ENCODE results near the gene F8. TPM values are rescaled to one million over a fixed set of nuclear protein-coding genes. Genes with fewer than 3 reads are reported as not detected.
"Not testable (repeated sequence)": the region's sequence is repeated elsewhere in the genome, so short reads cannot be mapped to it uniquely, and the experiment has no call there.

F8 gene
- total RNA-seq, 2 donors from 2014 or later, result 2.2 to 5.6 TPM

- not testable (repeated sequence) for H3K36me3 Mint-ChIP-seq (ENCODE audit: low read depth); DNase-seq; H3K4me3 Mint-ChIP-seq; H3K27me3 Mint-ChIP-seq; H3K9me3 ChIP-seq (ENCODE audit: control insufficient read depth, low read length, poor library complexity, severe bottlenecking); H3K27ac Mint-ChIP-seq; ATAC-seq; H3K4me1 Mint-ChIP-seq
Measured at GRCh38 chrX:154868522-154868921, 154.0 kb downstream of the F8 start.

- H3K4me3 Mint-ChIP-seq, result no peak overlapping the region
- no peaks in the 10 kb centered on the region for H3K9me3 ChIP-seq (ENCODE audit: control insufficient read depth, low read length, poor library complexity, severe bottlenecking)
- H3K27me3 Mint-ChIP-seq, result no peaks in the 10 kb centered on the region
- no peaks in the 10 kb centered on the region for H3K36me3 Mint-ChIP-seq (ENCODE audit: low read depth)
- ATAC-seq (no peak), DNase-seq (no peak)
- no peaks in the 10 kb centered on the region for H3K4me1 Mint-ChIP-seq
- H3K27ac Mint-ChIP-seq, result no peak overlapping the region
Measured at GRCh38 chrX:154855256-154855655, 167.3 kb downstream of the F8 start.

GRCh38 chrX:154850957-154851611 is 171.4 kb downstream of the F8 start:
- no peaks in the 10 kb centered on the region for H3K9me3 ChIP-seq (ENCODE audit: control insufficient read depth, low read length, poor library complexity, severe bottlenecking)
- no peaks in the 10 kb centered on the region for H3K27me3 Mint-ChIP-seq
- no peaks in the 10 kb centered on the region for H3K36me3 Mint-ChIP-seq (ENCODE audit: low read depth)
- no peak for DNase-seq
- no peaks in the 10 kb centered on the region for H3K4me1 Mint-ChIP-seq
- H3K27ac Mint-ChIP-seq, result no peak overlapping the region
- no peak overlapping the region for H3K4me3 Mint-ChIP-seq
- ATAC-seq, result no peak

- DNase-seq, result no peak
- no peaks in the 10 kb centered on the region for H3K4me1 Mint-ChIP-seq
- H3K27ac Mint-ChIP-seq, result no peak overlapping the region
- H3K27me3 Mint-ChIP-seq, result no peaks in the 10 kb centered on the region
- H3K9me3 ChIP-seq (ENCODE audit: control insufficient read depth, low read length, poor library complexity, severe bottlenecking), result no peaks in the 10 kb centered on the region
- no peaks in the 10 kb centered on the region for H3K36me3 Mint-ChIP-seq (ENCODE audit: low read depth)
- no peak overlapping the region for H3K4me3 Mint-ChIP-seq
- ATAC-seq, result peak; percentile 48
Measured at GRCh38 chrX:154840856-154841255, 181.7 kb downstream of the F8 start.

GRCh38 chrX:154836163-154836562 is 186.4 kb downstream of the F8 start:
- Mint-ChIP-seq H3K4me3 (no peak overlapping the region), H3K36me3 (ENCODE audit: low read depth) (no peaks in the 10 kb centered on the region), H3K4me1 (no peaks in the 10 kb centered on the region), H3K27ac (no peak overlapping the region), H3K27me3 (no peaks in the 10 kb centered on the region)
- ATAC-seq (no peak), DNase-seq (no peak)
- H3K9me3 ChIP-seq (ENCODE audit: control insufficient read depth, low read length, poor library complexity, severe bottlenecking), result no peaks in the 10 kb centered on the region

GRCh38 chrX:154834562-154834961 is 188.0 kb downstream of the F8 start, which contains the start of gene SMIM9:
Gene SMIM9, minus strand, starts transcription at chrX:154834662. Its CDS starts 3,806 bp downstream, at chrX:154830856.
- Mint-ChIP-seq H3K27ac (no peak within 1 kb of the TSS), H3K4me3 (no peak within 1 kb of the TSS), H3K4me1 (peaks cover 7% of the 10 kb centered on the region), H3K27me3 (no peaks in the 10 kb centered on the region), H3K36me3 (ENCODE audit: low read depth) (no peaks in the 10 kb centered on the region)
- H3K9me3 ChIP-seq (ENCODE audit: control insufficient read depth, low read length, poor library complexity, severe bottlenecking), result no peaks in the 10 kb centered on the region
- DNase-seq, result no peak
- no peak for ATAC-seq

- no peak for DNase-seq
- Mint-ChIP-seq H3K36me3 (ENCODE audit: low read depth) (no peaks in the 10 kb centered on the region), H3K4me1 (peaks cover 8% of the 10 kb centered on the region), H3K27me3 (no peaks in the 10 kb centered on the region), H3K4me3 (no peak overlapping the region), H3K27ac (no peak overlapping the region)
- no peaks in the 10 kb centered on the region for H3K9me3 ChIP-seq (ENCODE audit: control insufficient read depth, low read length, poor library complexity, severe bottlenecking)
- ATAC-seq, result no peak
Measured at GRCh38 chrX:154833746-154834274, 188.7 kb downstream of the F8 start.

- H3K36me3 Mint-ChIP-seq (ENCODE audit: low read depth), result no peaks in the 10 kb centered on the region
- ATAC-seq, result no peak
- H3K9me3 ChIP-seq (ENCODE audit: control insufficient read depth, low read length, poor library complexity, severe bottlenecking), result no peaks in the 10 kb centered on the region
- H3K27ac Mint-ChIP-seq, result no peak overlapping the region
- peaks cover 16% of the 10 kb centered on the region for H3K4me1 Mint-ChIP-seq
- H3K4me3 Mint-ChIP-seq, result no peak overlapping the region
- H3K27me3 Mint-ChIP-seq, result no peaks in the 10 kb centered on the region
- no peak for DNase-seq
Measured at GRCh38 chrX:154829926-154830442, 192.5 kb downstream of the F8 start.

GRCh38 chrX:154829134-154829533 is 193.4 kb downstream of the F8 start:
- DNase-seq (no peak), ATAC-seq (no peak)
- no peaks in the 10 kb centered on the region for H3K36me3 Mint-ChIP-seq (ENCODE audit: low read depth)
- no peaks in the 10 kb centered on the region for H3K27me3 Mint-ChIP-seq
- no peak overlapping the region for H3K27ac Mint-ChIP-seq
- H3K9me3 ChIP-seq (ENCODE audit: control insufficient read depth, low read length, poor library complexity, severe bottlenecking), result no peaks in the 10 kb centered on the region
- no peak overlapping the region for H3K4me3 Mint-ChIP-seq
- peaks cover 16% of the 10 kb centered on the region for H3K4me1 Mint-ChIP-seq

GRCh38 chrX:154828016-154828408 is 194.5 kb downstream of the F8 start:
- ATAC-seq (no peak), DNase-seq (no peak)
- Mint-ChIP-seq H3K27me3 (no peaks in the 10 kb centered on the region), H3K36me3 (ENCODE audit: low read depth) (no peaks in the 10 kb centered on the region), H3K4me1 (peaks cover 16% of the 10 kb centered on the region), H3K27ac (peak overlapping the region; percentile 47), H3K4me3 (no peak overlapping the region)
- H3K9me3 ChIP-seq (ENCODE audit: control insufficient read depth, low read length, poor library complexity, severe bottlenecking), result no peaks in the 10 kb centered on the region

GRCh38 chrX:154827194-154828015 is 195.1 kb downstream of the F8 start:
- H3K4me1 Mint-ChIP-seq, result peaks cover 16% of the 10 kb centered on the region
- H3K27ac Mint-ChIP-seq, result peak overlapping the region; percentile 47
- H3K27me3 Mint-ChIP-seq, result no peaks in the 10 kb centered on the region
- no peaks in the 10 kb centered on the region for H3K9me3 ChIP-seq (ENCODE audit: control insufficient read depth, low read length, poor library complexity, severe bottlenecking)
- no peak for DNase-seq
- no peaks in the 10 kb centered on the region for H3K36me3 Mint-ChIP-seq (ENCODE audit: low read depth)
- peak; percentile 54 for ATAC-seq
- H3K4me3 Mint-ChIP-seq, result no peak overlapping the region

GRCh38 chrX:154825586-154825985 is 196.9 kb downstream of the F8 start:
- H3K27ac Mint-ChIP-seq; DNase-seq; ATAC-seq; H3K27me3 Mint-ChIP-seq; H3K36me3 Mint-ChIP-seq (ENCODE audit: low read depth); H3K9me3 ChIP-seq (ENCODE audit: control insufficient read depth, low read length, poor library complexity, severe bottlenecking); H3K4me3 Mint-ChIP-seq: not testable (repeated sequence)
- H3K4me1 Mint-ChIP-seq, result peaks cover 13% of the 10 kb centered on the region

GRCh38 chrX:154824638-154825037 is 197.9 kb downstream of the F8 start:
- no peaks in the 10 kb centered on the region for H3K9me3 ChIP-seq (ENCODE audit: control insufficient read depth, low read length, poor library complexity, severe bottlenecking)
- no peak for ATAC-seq
- H3K4me1 Mint-ChIP-seq, result peaks cover 8% of the 10 kb centered on the region
- no peak for DNase-seq
- H3K27ac Mint-ChIP-seq, result no peak overlapping the region
- no peaks in the 10 kb centered on the region for H3K36me3 Mint-ChIP-seq (ENCODE audit: low read depth)
- H3K4me3 Mint-ChIP-seq, result no peak overlapping the region
- no peaks in the 10 kb centered on the region for H3K27me3 Mint-ChIP-seq
